RWPE2 (cell line): ENCODE results near the gene MACF1.

Experiments used
- ATAC-seq: fragments of 200-7000 bp; cut with Tn5 transposase; 3 replicates; pipeline ENCODE4 v1.9.1; 2021; ENCODE audit warnings: low read depth
- DNase-seq: peaks from one replicate; pipeline ENCODE4 v3.0.0-alpha.2; 2020; ENCODE audit warnings: low spot score
- H3K27ac ChIP-seq: fragments of 450-650 bp; 2 replicates; pipeline ENCODE4 v1.5.1; 2017; ENCODE audit warnings: mild to moderate bottlenecking; ENCODE audit not compliant: poor library complexity, severe bottlenecking
- H3K27me3 ChIP-seq: fragments of 250-450 bp; sonication (Bioruptor Pico); 2 replicates; pipeline ENCODE4 v1.5.1; 2021; ENCODE audit warnings: mild to moderate bottlenecking, moderate library complexity; ENCODE audit not compliant: insufficient read depth, poor library complexity, severe bottlenecking
- H3K36me3 ChIP-seq: fragments of 250-450 bp; sonication (Bioruptor Pico); 2 replicates; pipeline ENCODE4 v1.5.1; 2020; ENCODE audit warnings: low read depth, mild to moderate bottlenecking, moderate library complexity
- H3K4me1 ChIP-seq: fragments of 250-450 bp; sonication (Bioruptor Pico); 2 replicates; pipeline ENCODE4 v1.5.1; 2021; ENCODE audit warnings: mild to moderate bottlenecking, moderate library complexity; ENCODE audit not compliant: insufficient read depth, poor library complexity, severe bottlenecking
- H3K4me3 ChIP-seq: fragments of 250-450 bp; sonication (Bioruptor Pico); 2 replicates; pipeline ENCODE4 v1.5.1; 2021; ENCODE audit warnings: mild to moderate bottlenecking, moderate library complexity; ENCODE audit not compliant: severe bottlenecking
- H3K9me3 ChIP-seq: fragments of 250-450 bp; sonication (Bioruptor Pico); 2 replicates; pipeline ENCODE4 v1.5.1; 2021; ENCODE audit warnings: mild to moderate bottlenecking, moderate library complexity; ENCODE audit not compliant: severe bottlenecking
- TF ChIP-seq, protein P1 (sequence below): fragments of 450-650 bp; IDR thresholded peaks from one replicate; pipeline ENCODE4 v1.5.1; 2017; ENCODE audit warnings: mild to moderate bottlenecking, moderate library complexity; ENCODE audit not compliant: poor library complexity, severe bottlenecking

The MACF1 gene

DNA sequence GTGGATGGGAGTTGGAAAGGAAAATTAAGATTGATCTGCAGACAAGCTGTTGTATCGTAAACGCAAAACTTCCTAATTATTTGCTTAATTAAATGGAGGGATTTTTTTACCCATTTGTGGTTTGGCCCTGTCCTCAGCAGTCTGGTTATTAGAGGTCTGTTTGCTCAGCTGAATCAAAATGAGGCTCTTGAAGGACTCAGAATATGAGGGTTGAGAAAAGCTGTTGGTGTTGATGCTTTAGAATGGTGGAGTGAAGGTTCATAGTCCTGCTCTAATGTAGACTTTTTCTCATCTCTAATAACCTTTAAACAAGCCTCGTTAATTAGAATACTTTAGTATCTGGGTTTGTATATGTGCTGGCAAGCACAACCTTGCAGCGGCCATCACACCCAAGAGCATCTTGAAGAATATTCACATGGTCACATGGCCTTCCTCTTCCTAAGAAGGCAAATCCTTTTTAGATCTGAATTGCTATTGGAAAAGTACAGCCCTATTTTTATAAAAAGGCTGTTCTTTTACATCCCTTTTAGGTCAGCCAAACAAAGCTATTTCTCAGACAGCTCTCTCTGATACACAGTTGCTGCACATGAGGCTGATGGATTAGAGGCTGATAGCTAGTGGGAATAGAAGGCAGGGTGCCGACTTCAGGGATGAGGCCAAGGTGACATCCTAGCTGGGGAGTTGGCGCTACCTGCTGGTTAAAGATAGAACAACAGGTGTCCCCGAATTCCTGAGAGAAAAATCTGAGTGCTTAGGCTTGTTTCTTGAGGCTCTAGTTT, 53.8 kb downstream of the MACF1 start:
- H3K27me3 ChIP-seq: no peaks in the 10 kb centered on the region
- DNase-seq (no peak), ATAC-seq (peak; percentile 71)
- H3K4me1 ChIP-seq: peaks cover 13% of the 10 kb centered on the region
- no peaks in the 10 kb centered on the region for H3K9me3 ChIP-seq
- peaks cover 38% of the 10 kb centered on the region for H3K36me3 ChIP-seq
- TF ChIP-seq, protein P1, sequence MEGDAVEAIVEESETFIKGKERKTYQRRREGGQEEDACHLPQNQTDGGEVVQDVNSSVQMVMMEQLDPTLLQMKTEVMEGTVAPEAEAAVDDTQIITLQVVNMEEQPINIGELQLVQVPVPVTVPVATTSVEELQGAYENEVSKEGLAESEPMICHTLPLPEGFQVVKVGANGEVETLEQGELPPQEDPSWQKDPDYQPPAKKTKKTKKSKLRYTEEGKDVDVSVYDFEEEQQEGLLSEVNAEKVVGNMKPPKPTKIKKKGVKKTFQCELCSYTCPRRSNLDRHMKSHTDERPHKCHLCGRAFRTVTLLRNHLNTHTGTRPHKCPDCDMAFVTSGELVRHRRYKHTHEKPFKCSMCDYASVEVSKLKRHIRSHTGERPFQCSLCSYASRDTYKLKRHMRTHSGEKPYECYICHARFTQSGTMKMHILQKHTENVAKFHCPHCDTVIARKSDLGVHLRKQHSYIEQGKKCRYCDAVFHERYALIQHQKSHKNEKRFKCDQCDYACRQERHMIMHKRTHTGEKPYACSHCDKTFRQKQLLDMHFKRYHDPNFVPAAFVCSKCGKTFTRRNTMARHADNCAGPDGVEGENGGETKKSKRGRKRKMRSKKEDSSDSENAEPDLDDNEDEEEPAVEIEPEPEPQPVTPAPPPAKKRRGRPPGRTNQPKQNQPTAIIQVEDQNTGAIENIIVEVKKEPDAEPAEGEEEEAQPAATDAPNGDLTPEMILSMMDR: peak; percentile 95
- peak overlapping the region; percentile 11 for H3K27ac ChIP-seq
- no peak overlapping the region for H3K4me3 ChIP-seq

DNA sequence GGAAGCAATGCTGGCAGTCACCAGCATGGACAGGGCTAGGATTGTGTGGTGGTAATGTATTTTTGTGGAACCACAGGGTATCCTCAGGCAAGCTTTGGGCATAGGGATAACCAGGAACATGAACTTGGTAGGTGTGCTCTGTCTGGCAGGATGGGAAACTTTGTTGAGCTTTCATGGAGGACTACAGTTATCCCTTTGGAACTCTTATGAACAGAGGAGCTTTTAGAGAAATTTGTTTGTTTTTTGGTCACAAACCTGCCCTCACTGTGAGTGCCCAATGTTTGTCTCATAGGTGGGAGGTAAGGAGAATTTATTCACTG, 54.4 kb downstream of the MACF1 start:
- TF ChIP-seq, protein P1: peak; percentile 72
- no peak for DNase-seq
- H3K4me3 ChIP-seq: no peak overlapping the region
- no peaks in the 10 kb centered on the region for H3K9me3 ChIP-seq
- peaks cover 38% of the 10 kb centered on the region for H3K36me3 ChIP-seq
- no peak overlapping the region for H3K27ac ChIP-seq
- H3K4me1 ChIP-seq: peaks cover 13% of the 10 kb centered on the region
- no peak for ATAC-seq
- H3K27me3 ChIP-seq: no peaks in the 10 kb centered on the region

DNA sequence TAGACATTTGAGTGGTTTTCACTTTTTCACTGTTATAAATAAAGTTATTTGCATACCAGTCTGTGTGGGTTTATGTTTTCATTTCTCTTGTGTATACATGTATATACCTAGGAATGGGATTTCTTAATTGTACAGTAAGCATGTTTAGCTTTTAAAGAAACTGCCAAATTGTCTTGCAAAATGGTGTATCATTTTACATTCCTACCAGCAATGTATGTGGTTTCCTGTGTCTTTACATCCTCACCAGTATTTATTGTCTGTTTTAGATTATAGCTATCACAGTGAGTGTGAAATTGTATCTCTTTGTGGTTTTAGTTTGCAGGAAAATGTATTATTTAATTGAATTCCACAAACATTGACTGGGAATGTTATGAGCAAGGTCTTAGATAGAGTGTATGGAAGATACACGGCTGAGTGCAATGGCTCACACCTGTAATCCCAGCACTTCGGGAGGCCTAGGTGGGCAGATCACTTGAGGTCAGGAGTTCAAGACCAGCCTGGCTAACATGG, 57.3 kb downstream of the MACF1 start:
- H3K27me3 ChIP-seq: no peaks in the 10 kb centered on the region
- ATAC-seq (peak; percentile 77), DNase-seq (no peak)
- peak overlapping the region; percentile 23 for H3K27ac ChIP-seq
- no peak overlapping the region for H3K4me3 ChIP-seq
- peaks cover 24% of the 10 kb centered on the region for H3K36me3 ChIP-seq
- TF ChIP-seq, protein P1: no peak
- H3K4me1 ChIP-seq: peaks cover 13% of the 10 kb centered on the region
- H3K9me3 ChIP-seq: no peaks in the 10 kb centered on the region

DNA sequence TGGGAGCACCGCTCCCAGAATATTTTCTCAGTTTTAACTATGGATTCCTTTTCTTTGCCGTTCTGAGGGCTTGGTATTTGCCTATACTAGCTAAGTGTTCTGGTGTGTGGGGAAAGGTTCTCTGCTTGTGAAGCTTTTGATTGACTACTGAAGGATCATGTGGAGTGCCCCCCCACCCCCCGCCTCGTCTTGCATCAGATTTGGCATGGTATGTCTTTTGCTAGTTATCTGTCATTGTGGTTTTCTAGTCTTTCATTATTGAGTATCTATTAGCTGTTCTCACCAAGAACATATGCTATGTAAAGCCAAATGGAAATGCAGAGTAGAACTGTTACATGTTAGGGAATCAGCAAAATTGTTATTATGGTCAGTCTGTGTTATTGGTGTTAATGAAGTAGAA, 58.3 kb downstream of the MACF1 start:
- Histone ChIP-seq H3K4me1 (peaks cover 20% of the 10 kb centered on the region), H3K9me3 (no peaks in the 10 kb centered on the region), H3K4me3 (no peak overlapping the region), H3K36me3 (peaks cover 27% of the 10 kb centered on the region), H3K27ac (no peak overlapping the region), H3K27me3 (no peaks in the 10 kb centered on the region)
- no peak for ATAC-seq
- DNase-seq: no peak
- TF ChIP-seq, protein P1: no peak

DNA sequence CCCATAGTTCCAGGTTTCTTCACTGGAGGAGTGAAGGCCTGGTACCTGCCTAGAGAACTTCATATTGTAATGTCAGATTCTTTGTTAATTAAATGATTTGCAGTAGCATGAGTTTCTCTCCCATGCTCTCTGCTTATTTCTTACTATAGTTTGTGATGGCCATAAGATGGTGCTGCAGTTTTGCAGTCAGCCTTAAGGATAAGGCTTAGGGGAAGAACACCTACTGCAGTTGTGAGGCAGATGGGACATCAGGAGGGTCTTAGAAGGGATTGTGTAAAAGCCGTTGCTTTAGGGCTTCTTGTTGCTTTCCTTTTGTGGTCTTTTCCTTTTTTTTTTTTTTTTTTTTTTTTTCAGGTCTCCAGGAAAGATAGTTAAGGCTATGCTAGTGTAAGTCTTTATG, 61.8 kb downstream of the MACF1 start:
- ATAC-seq: no peak
- DNase-seq: no peak
- H3K4me1 ChIP-seq: peaks cover 28% of the 10 kb centered on the region

More for the DNA sequence above, 61.8 kb downstream of the MACF1 start:
- TF ChIP-seq, protein P1: peak; percentile 52
- no peak overlapping the region for H3K27ac ChIP-seq
- H3K9me3 ChIP-seq: no peaks in the 10 kb centered on the region
- H3K4me3 ChIP-seq: no peak overlapping the region
- peaks cover 7% of the 10 kb centered on the region for H3K36me3 ChIP-seq
- H3K27me3 ChIP-seq: no peaks in the 10 kb centered on the region
